ENCODE data around the gene NELFB. TPM values are rescaled to one million over a fixed set of nuclear protein-coding genes. Genes with fewer than 3 reads are reported as not detected.

The NELFB gene
- total and polyA plus RNA-seq, 4 donors: 29.6 to 83.7 (median 55.4) TPM

DNA sequence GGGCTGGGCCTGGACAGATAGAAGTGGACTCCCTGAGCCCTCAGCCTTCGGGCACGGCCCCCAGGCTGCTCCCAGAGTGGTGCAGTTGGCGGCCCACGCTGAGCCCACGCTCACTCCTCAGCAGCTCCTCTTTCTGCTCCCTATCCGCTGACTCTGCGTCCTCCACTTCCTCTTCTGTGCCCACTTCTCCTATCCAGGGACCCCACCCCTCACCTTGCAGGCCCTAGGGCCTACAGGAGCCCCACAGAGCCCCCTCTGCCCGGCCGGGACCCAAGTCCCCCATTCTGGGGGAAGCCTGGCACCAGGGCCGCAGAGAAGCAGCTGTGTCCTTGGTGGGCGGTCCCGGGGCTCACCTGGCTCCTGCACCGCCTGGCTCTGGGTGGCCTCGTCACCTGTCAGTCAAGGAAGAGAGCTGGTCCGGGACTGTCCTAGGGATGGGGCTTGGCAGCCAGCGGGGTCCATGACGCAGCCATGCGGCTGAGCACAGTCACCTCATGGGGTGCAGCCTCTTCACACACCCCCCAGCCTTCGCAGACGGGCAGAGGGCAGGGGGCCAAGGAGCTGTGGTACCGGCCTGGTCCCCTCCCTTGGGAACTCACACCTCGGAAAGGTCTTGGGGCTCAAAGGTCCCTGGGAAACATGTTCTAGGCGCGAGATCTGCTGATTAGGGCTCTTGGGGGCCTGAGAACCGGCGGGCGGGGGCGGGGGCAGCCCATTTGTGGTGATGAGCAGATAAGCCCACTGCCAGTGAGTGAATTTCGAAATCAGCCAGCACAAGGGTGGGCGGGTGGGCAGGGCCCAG is 52.3 kb downstream of the NELFB start:
- no peaks in the 10 kb centered on the region for H3K9me3 ChIP-seq (ENCODE audit: control insufficient read depth, insufficient read depth, low read length)
- peaks cover 63% of the 10 kb centered on the region for H3K4me1 ChIP-seq (ENCODE audit: control insufficient read depth, insufficient read depth, low read length)
- H3K4me3 ChIP-seq (ENCODE audit: low read depth, low read length): no peak overlapping the region
- WGBS (ENCODE audit: insufficient coverage): 54% methylated on average over 30 of the region's 30 CpGs
- DNase-seq (ENCODE audit: low read depth in 4 of 6, low spot score in 6 of 6): no peak
- H3K27ac ChIP-seq (ENCODE audit: low read depth, low read length): no peak overlapping the region
- no peaks in the 10 kb centered on the region for H3K27me3 ChIP-seq (ENCODE audit: control insufficient read depth, insufficient read depth, low read length)
- peaks cover 8% of the 10 kb centered on the region for H3K36me3 ChIP-seq (ENCODE audit: control insufficient read depth, insufficient read depth, low read length)

- WGBS (ENCODE audit: insufficient coverage): 51% methylated on average over 19 of the region's 20 CpGs
- H3K4me1 ChIP-seq (ENCODE audit: control insufficient read depth, insufficient read depth, low read length): peaks cover 57% of the 10 kb centered on the region
- H3K9me3 ChIP-seq (ENCODE audit: control insufficient read depth, insufficient read depth, low read length): no peaks in the 10 kb centered on the region
- no peaks in the 10 kb centered on the region for H3K27me3 ChIP-seq (ENCODE audit: control insufficient read depth, insufficient read depth, low read length)
- no peak for DNase-seq (ENCODE audit: low read depth in 4 of 6, low spot score in 6 of 6)
- no peak overlapping the region for H3K27ac ChIP-seq (ENCODE audit: low read depth, low read length)
- H3K36me3 ChIP-seq (ENCODE audit: control insufficient read depth, insufficient read depth, low read length): peaks cover 13% of the 10 kb centered on the region
- H3K4me3 ChIP-seq (ENCODE audit: low read depth, low read length): no peak overlapping the region
Measured at GRCh38 chr9:137308057-137308619, 53.0 kb downstream of the NELFB start.

DNA sequence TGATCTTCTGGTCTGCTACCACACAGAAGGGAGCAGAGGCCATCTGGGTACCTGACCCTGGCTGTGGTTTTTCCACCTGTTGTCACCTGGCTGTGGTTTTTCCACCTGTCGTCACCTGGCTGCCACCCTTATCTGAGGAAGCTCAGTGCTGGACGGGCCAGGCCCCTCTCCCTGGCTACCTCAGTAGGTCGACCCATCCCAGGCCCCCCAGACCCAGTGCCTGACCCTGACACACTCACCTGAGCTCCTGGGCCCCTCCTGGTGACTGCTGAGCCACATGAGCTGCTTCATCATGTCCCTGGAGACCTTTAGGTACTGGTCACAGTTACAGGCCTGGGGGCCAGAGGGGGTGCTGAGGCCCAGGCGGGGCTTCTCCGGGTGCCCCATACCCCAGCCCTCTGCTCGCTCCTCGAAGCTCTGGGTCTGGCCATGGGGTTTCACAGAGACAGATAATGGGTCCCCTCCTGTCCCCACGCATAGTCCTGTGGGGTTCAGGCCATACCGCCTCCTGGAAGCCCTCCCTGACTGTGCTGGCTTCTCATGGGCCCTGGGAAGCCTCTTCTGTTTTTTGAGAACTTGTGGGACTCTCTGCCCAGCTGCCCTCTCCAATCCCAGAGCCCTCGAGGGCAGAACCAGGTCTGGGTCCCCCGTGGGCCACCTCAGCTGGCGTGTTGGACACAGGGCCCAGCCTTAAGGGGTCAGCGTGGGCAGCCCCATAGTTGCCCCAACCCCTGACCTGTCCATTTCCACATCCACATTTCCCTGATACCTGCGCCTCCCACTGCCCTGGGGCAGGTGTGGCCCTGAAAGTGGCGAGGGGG is 54.5 kb downstream of the NELFB start:
- WGBS (ENCODE audit: insufficient coverage): 94% methylated on average over 15 of the region's 15 CpGs
- Histone ChIP-seq H3K4me3 (ENCODE audit: low read depth, low read length) (no peak overlapping the region), H3K4me1 (ENCODE audit: control insufficient read depth, insufficient read depth, low read length) (peaks cover 50% of the 10 kb centered on the region), H3K36me3 (ENCODE audit: control insufficient read depth, insufficient read depth, low read length) (peaks cover 20% of the 10 kb centered on the region), H3K27ac (ENCODE audit: low read depth, low read length) (no peak overlapping the region), H3K9me3 (ENCODE audit: control insufficient read depth, insufficient read depth, low read length) (no peaks in the 10 kb centered on the region), H3K27me3 (ENCODE audit: control insufficient read depth, insufficient read depth, low read length) (no peaks in the 10 kb centered on the region)
- DNase-seq (ENCODE audit: low read depth in 4 of 6, low spot score in 6 of 6): no peak

DNA sequence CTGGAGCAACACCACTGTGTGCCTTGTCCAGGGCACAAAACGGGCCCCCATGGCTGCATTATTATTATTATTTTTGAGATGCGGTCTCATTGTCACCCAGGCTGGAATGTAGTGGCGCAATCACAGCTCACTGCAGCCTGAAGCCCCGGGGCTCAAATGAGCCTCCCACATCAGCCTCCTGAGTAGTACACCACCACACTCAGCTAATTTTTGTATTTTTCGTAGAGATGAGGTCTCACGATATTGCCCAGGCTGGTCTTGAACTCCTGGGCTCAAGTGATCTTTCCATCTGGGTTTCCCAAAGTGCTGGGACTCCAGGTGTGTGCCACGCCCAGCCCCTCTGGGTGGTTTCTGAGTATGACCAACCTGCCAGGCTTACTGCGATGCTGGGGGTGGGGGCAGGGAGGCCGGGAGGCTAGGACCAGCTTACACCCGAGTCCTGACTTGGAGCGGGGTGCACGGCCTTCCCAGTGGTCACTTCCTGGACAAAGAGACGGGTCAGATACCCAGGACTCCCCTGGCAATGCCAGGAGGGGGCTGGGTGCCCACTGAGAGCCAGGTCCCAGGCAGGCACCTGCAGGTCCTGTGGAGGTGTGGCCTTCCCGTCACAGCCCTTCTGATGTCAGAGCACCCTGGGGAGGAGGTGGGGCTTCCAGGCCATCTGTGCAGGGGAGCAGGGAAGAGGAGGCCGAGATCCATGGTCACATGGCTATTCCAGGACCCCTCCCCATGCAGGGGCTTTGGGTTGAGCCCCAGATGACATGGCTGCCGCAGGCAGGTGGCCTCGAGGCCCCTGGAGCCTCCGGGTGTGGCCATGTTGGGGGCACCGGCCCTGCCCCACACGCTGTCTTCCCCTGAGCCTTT is 55.3 kb downstream of the NELFB start:
- no peaks in the 10 kb centered on the region for H3K27me3 ChIP-seq (ENCODE audit: control insufficient read depth, insufficient read depth, low read length)
- 79% methylated on average over 17 of the region's 20 CpGs for WGBS (ENCODE audit: insufficient coverage)
- H3K4me1 ChIP-seq (ENCODE audit: control insufficient read depth, insufficient read depth, low read length): peaks cover 50% of the 10 kb centered on the region
- H3K9me3 ChIP-seq (ENCODE audit: control insufficient read depth, insufficient read depth, low read length): no peaks in the 10 kb centered on the region
- H3K4me3 ChIP-seq (ENCODE audit: low read depth, low read length): no peak overlapping the region
- no peak for DNase-seq (ENCODE audit: low read depth in 4 of 6, low spot score in 6 of 6)
- H3K36me3 ChIP-seq (ENCODE audit: control insufficient read depth, insufficient read depth, low read length): peaks cover 25% of the 10 kb centered on the region
- no peak overlapping the region for H3K27ac ChIP-seq (ENCODE audit: low read depth, low read length)

- DNase-seq (ENCODE audit: low read depth in 4 of 6, low spot score in 6 of 6): no peak
- peaks cover 46% of the 10 kb centered on the region for H3K4me1 ChIP-seq (ENCODE audit: control insufficient read depth, insufficient read depth, low read length)
- 84% methylated on average over 25 of the region's 27 CpGs for WGBS (ENCODE audit: insufficient coverage)
- H3K27ac ChIP-seq (ENCODE audit: low read depth, low read length): no peak overlapping the region
- H3K9me3 ChIP-seq (ENCODE audit: control insufficient read depth, insufficient read depth, low read length): no peaks in the 10 kb centered on the region
- H3K4me3 ChIP-seq (ENCODE audit: low read depth, low read length): no peak overlapping the region
- H3K36me3 ChIP-seq (ENCODE audit: control insufficient read depth, insufficient read depth, low read length): peaks cover 25% of the 10 kb centered on the region
- H3K27me3 ChIP-seq (ENCODE audit: control insufficient read depth, insufficient read depth, low read length): no peaks in the 10 kb centered on the region
Measured at GRCh38 chr9:137311171-137311985, 56.3 kb downstream of the NELFB start.

GRCh38 chr9:137311986-137312851 is 57.1 kb downstream of the NELFB start:
- Histone ChIP-seq H3K27ac (ENCODE audit: low read depth, low read length) (no peak overlapping the region), H3K36me3 (ENCODE audit: control insufficient read depth, insufficient read depth, low read length) (peaks cover 28% of the 10 kb centered on the region), H3K4me3 (ENCODE audit: low read depth, low read length) (no peak overlapping the region), H3K4me1 (ENCODE audit: control insufficient read depth, insufficient read depth, low read length) (peaks cover 46% of the 10 kb centered on the region), H3K9me3 (ENCODE audit: control insufficient read depth, insufficient read depth, low read length) (no peaks in the 10 kb centered on the region), H3K27me3 (ENCODE audit: control insufficient read depth, insufficient read depth, low read length) (no peaks in the 10 kb centered on the region)
- no peak for DNase-seq (ENCODE audit: low read depth in 4 of 6, low spot score in 6 of 6)
- WGBS (ENCODE audit: insufficient coverage): 70% methylated on average over 22 of the region's 28 CpGs

DNA sequence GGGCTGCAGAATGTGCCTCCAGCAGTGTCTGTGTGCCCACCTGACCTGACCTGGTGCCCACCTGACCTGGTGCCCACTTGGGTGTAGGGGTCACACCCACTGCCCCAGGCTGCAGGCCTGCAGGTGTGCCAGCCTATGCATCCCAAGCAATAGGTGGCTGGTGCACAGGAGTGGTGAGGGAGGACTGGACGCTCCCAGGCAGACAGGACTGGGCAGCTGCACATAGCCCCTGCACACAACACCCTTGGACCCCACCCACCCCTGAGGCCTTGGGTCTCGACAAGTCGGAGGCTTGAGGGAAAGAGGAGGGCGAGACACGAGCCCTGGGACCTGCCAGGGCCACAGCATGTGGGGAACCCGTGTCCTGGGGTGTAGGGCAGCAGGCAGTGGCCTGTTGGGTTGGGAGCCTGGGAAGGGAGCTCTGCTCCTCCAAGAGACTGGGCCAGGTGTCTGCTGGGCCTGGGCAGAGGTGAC is 57.8 kb downstream of the NELFB start:
- Histone ChIP-seq H3K4me1 (ENCODE audit: control insufficient read depth, insufficient read depth, low read length) (peaks cover 47% of the 10 kb centered on the region), H3K36me3 (ENCODE audit: control insufficient read depth, insufficient read depth, low read length) (peaks cover 32% of the 10 kb centered on the region), H3K9me3 (ENCODE audit: control insufficient read depth, insufficient read depth, low read length) (no peaks in the 10 kb centered on the region), H3K27ac (ENCODE audit: low read depth, low read length) (no peak overlapping the region), H3K27me3 (ENCODE audit: control insufficient read depth, insufficient read depth, low read length) (no peaks in the 10 kb centered on the region), H3K4me3 (ENCODE audit: low read depth, low read length) (no peak overlapping the region)
- 94% methylated on average over 5 of the region's 6 CpGs for WGBS (ENCODE audit: insufficient coverage)
- no peak for DNase-seq (ENCODE audit: low read depth in 4 of 6, low spot score in 6 of 6)

DNA sequence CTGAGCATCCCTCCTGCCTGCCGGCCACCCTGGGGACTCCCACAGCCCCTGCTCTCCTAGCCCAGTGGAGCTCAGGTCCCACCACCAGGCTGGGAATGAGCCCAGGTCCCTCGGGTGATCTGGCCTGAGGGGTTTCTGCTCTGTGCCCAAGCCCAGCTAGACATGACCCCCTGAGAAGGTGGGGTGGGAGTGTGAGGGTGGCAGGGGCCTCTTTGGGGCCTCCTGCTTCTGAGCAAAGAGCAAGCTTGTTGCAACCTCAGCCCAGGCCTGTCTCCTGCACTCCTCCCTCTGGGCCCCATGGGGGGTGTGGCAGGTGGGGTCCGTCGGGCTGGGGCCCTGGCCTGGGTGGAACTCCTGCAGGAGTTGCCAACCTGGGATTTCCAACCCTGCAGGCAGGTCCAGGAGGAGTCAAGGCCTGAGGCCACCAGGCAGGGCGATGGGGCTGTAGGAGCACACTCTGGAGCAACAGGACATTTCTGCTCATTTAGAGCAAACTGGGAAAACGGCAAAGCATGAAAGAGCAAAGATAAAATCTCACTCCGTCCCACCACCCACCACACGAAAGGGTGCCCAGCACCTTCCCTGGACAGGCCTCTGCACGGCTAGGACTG is 58.3 kb downstream of the NELFB start:
- peaks cover 48% of the 10 kb centered on the region for H3K4me1 ChIP-seq (ENCODE audit: control insufficient read depth, insufficient read depth, low read length)
- 65% methylated on average over 8 of the region's 9 CpGs for WGBS (ENCODE audit: insufficient coverage)
- no peak overlapping the region for H3K27ac ChIP-seq (ENCODE audit: low read depth, low read length)
- peaks cover 32% of the 10 kb centered on the region for H3K36me3 ChIP-seq (ENCODE audit: control insufficient read depth, insufficient read depth, low read length)
- no peaks in the 10 kb centered on the region for H3K9me3 ChIP-seq (ENCODE audit: control insufficient read depth, insufficient read depth, low read length)
- H3K4me3 ChIP-seq (ENCODE audit: low read depth, low read length): no peak overlapping the region
- H3K27me3 ChIP-seq (ENCODE audit: control insufficient read depth, insufficient read depth, low read length): no peaks in the 10 kb centered on the region
- no peak for DNase-seq (ENCODE audit: low read depth in 4 of 6, low spot score in 6 of 6)
